ENCODE results near the gene EFL1.

EFL1 gene

DNA sequence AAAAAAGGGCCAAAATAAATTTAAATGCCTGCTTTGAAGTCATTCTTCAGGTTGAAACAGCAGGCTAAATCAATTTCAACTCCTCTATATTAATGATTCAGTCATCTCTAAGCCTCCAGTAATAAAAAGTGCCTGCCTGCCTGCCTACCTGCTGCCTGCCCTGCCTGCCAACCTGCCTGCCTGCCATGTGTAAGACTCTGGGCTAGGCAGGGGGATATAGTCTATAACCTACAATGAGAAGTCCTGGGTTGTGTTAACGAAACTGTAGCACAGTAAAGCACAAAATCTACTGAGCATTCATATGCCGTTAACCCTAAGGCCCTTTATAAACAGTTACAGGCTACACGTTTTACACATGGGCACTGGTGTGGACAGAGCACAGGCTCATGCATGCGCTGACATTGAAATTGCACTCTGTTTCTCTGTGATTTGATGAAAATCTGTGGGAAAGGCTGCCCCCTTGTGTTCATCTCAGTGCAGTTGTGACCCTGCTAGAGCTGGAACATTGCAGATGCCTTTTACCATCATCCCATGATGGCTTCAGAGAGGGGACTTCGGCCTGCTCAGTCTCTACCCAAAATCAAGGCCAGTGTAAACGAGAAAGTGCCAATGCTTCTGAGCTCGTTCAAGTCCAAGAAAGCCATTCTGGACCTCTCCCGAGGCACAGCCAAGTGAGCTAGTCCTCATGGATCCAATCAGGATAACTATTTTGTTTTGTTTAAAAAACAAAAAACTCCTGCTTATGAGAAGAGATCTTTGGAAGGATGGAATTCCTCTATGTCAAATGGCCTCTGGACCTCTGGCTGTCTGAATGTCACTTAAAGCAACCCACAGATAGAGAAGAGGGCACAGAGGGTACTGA lies 64.6 kb downstream of the EFL1 start (continued):
- TF ChIP-seq, protein P1, sequence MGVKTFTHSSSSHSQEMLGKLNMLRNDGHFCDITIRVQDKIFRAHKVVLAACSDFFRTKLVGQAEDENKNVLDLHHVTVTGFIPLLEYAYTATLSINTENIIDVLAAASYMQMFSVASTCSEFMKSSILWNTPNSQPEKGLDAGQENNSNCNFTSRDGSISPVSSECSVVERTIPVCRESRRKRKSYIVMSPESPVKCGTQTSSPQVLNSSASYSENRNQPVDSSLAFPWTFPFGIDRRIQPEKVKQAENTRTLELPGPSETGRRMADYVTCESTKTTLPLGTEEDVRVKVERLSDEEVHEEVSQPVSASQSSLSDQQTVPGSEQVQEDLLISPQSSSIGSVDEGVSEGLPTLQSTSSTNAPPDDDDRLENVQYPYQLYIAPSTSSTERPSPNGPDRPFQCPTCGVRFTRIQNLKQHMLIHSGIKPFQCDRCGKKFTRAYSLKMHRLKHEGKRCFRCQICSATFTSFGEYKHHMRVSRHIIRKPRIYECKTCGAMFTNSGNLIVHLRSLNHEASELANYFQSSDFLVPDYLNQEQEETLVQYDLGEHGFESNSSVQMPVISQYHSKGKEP (tag by site-specific recombination; IDR thresholded peaks at IDR 0.05) = peak; percentile 64; the same call in 1 of the 2 replicates
- TF ChIP-seq ZNF549 (tag by site-specific recombination; IDR thresholded peaks at IDR 0.05) (no peak), SP2 (tag by site-specific recombination; IDR thresholded peaks at IDR 0.05) (no peak), SALL2 (tag by site-specific recombination; IDR thresholded peaks at IDR 0.05; ENCODE audit: borderline replicate concordance) (no peak), ZNF585B (tag by site-specific recombination; IDR thresholded peaks at IDR 0.05) (no peak), HOXA7 (CRISPR knock-in tag; IDR thresholded peaks at IDR 0.05; ENCODE audit: borderline replicate concordance) (no peak), ZNF10 (tag by site-specific recombination; IDR thresholded peaks at IDR 0.05) (no peak), ZNF654 (tag by site-specific recombination; IDR thresholded peaks at IDR 0.05; ENCODE audit: low read depth) (peak; percentile 79), ZNF2 (tag by site-specific recombination; IDR thresholded peaks at IDR 0.05) (0 out of 2 replicates have a peak, but pooled peaks have one; percentile 55), ZNF623 (tag by site-specific recombination; IDR thresholded peaks at IDR 0.05) (no peak), ZNF777 (tag by site-specific recombination; IDR thresholded peaks at IDR 0.05; ENCODE audit: borderline replicate concordance) (no peak), ZNF629 (tag by site-specific recombination; IDR thresholded peaks at IDR 0.05) (no peak), ZNF660 (tag by site-specific recombination; IDR thresholded peaks at IDR 0.05) (peak; percentile 75; the same call in 1 of the 2 replicates), ZNF600 (tag by site-specific recombination; IDR thresholded peaks at IDR 0.05) (no peak)
- TF ChIP-seq, protein P2, sequence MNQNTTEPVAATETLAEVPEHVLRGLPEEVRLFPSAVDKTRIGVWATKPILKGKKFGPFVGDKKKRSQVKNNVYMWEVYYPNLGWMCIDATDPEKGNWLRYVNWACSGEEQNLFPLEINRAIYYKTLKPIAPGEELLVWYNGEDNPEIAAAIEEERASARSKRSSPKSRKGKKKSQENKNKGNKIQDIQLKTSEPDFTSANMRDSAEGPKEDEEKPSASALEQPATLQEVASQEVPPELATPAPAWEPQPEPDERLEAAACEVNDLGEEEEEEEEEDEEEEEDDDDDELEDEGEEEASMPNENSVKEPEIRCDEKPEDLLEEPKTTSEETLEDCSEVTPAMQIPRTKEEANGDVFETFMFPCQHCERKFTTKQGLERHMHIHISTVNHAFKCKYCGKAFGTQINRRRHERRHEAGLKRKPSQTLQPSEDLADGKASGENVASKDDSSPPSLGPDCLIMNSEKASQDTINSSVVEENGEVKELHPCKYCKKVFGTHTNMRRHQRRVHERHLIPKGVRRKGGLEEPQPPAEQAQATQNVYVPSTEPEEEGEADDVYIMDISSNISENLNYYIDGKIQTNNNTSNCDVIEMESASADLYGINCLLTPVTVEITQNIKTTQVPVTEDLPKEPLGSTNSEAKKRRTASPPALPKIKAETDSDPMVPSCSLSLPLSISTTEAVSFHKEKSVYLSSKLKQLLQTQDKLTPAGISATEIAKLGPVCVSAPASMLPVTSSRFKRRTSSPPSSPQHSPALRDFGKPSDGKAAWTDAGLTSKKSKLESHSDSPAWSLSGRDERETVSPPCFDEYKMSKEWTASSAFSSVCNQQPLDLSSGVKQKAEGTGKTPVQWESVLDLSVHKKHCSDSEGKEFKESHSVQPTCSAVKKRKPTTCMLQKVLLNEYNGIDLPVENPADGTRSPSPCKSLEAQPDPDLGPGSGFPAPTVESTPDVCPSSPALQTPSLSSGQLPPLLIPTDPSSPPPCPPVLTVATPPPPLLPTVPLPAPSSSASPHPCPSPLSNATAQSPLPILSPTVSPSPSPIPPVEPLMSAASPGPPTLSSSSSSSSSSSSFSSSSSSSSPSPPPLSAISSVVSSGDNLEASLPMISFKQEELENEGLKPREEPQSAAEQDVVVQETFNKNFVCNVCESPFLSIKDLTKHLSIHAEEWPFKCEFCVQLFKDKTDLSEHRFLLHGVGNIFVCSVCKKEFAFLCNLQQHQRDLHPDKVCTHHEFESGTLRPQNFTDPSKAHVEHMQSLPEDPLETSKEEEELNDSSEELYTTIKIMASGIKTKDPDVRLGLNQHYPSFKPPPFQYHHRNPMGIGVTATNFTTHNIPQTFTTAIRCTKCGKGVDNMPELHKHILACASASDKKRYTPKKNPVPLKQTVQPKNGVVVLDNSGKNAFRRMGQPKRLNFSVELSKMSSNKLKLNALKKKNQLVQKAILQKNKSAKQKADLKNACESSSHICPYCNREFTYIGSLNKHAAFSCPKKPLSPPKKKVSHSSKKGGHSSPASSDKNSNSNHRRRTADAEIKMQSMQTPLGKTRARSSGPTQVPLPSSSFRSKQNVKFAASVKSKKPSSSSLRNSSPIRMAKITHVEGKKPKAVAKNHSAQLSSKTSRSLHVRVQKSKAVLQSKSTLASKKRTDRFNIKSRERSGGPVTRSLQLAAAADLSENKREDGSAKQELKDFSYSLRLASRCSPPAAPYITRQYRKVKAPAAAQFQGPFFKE (tag by site-specific recombination; IDR thresholded peaks at IDR 0.05; ENCODE audit: borderline replicate concordance) = no peak
- TF ChIP-seq, protein P3, sequence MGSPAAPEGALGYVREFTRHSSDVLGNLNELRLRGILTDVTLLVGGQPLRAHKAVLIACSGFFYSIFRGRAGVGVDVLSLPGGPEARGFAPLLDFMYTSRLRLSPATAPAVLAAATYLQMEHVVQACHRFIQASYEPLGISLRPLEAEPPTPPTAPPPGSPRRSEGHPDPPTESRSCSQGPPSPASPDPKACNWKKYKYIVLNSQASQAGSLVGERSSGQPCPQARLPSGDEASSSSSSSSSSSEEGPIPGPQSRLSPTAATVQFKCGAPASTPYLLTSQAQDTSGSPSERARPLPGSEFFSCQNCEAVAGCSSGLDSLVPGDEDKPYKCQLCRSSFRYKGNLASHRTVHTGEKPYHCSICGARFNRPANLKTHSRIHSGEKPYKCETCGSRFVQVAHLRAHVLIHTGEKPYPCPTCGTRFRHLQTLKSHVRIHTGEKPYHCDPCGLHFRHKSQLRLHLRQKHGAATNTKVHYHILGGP (tag by site-specific recombination; IDR thresholded peaks at IDR 0.05) = no peak

DNA sequence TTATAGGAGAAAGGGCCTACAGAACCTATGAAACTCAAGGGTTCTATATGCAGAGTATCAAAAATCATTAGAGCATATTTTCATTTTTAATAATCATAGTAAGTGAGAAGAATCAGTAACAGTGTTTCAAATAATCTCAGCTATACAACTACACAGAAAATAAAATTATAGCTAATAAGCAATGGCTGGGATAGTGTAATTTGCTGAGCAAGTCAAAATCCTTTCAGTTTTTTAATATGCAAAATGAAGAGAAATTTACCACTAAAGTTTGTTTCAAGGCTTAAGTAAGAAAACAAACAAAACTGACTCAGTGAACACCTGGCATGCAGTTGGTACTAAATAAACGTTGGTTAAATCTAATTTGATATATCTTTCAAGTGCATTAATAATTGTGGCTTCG lies 66.2 kb downstream of the EFL1 start:
- CTCF ChIA-PET = interaction anchor here (0.6 to 2.7 kb wide), 7 partner anchors 15 to 786 kb away, joined by 3 to 15 read pairs (median 4); no protein-coding TSS in a partner anchor
- no peak for TF ChIP-seq ZNF514 (tag by site-specific recombination; IDR thresholded peaks at IDR 0.05)
- TF ChIP-seq ZNF132 (tag by site-specific recombination; IDR thresholded peaks at IDR 0.05; ENCODE audit: borderline replicate concordance) = no peak
- no peak for TF ChIP-seq ZFHX2 (tag by site-specific recombination; conservative IDR thresholded peaks at IDR 0.05)
- TF ChIP-seq ZNF140 (tag by site-specific recombination; IDR thresholded peaks at IDR 0.05) = no peak
- TF ChIP-seq ZFP41 (tag by site-specific recombination; IDR thresholded peaks at IDR 0.05; ENCODE audit: borderline replicate concordance) = no peak
- TF ChIP-seq ZFP3 (tag by site-specific recombination; IDR thresholded peaks at IDR 0.05; ENCODE audit: low read depth) = no peak
- TF ChIP-seq MYNN (tag by site-specific recombination; IDR thresholded peaks at IDR 0.05; ENCODE audit: borderline replicate concordance) = no peak
- TF ChIP-seq WT1 (tag by site-specific recombination; IDR thresholded peaks at IDR 0.05) = no peak
- TF ChIP-seq ZNF354C (tag by site-specific recombination; IDR thresholded peaks at IDR 0.05; ENCODE audit: borderline replicate concordance, low read depth) = no peak
- TF ChIP-seq ZNF610 (tag by site-specific recombination; IDR thresholded peaks at IDR 0.05; ENCODE audit: borderline replicate concordance) = no peak
- TF ChIP-seq ZNF530 (tag by site-specific recombination; IDR thresholded peaks at IDR 0.05; ENCODE audit: low read depth) = no peak
- no peak for TF ChIP-seq ZNF626 (tag by site-specific recombination; IDR thresholded peaks at IDR 0.05)

More for the DNA sequence above, 66.2 kb downstream of the EFL1 start:
- Histone ChIP-seq H3K36me3 (ENCODE audit: control insufficient read depth in 2 of 2, insufficient read depth in 1 of 2, low read length in 2 of 2) (peaks cover 0 to 5% of the 10 kb centered on the region in 2 experiments; a peak in 1 of 3 replicates), H3K27ac (ENCODE audit: extremely low read depth, low read depth, low read length) (no peak overlapping the region), H3K4me1 (ENCODE audit: control insufficient read depth, insufficient read depth, low read length) (no peaks in the 10 kb centered on the region), H3K4me3 (ENCODE audit: low read depth, low read length) (no peak overlapping the region), H3K9me3 (ENCODE audit: control insufficient read depth, insufficient read depth, low read depth, low read length) (no peaks in the 10 kb centered on the region)
- POLR2A ChIA-PET = no interaction called here
